Measurements from ENCODE around the gene ORM2. TPM values are rescaled to one million over a fixed set of nuclear protein-coding genes. Genes with fewer than 3 reads are reported as not detected.

Gene ORM2
- total RNA-seq, 1 experiment from 2014 or later: 0.59 TPM

GRCh38 chr9:114355821-114356220 is 26.2 kb downstream of the ORM2 start:
- RAD21 ChIA-PET (ENCODE audit: low non-redundant PET in 1 of 2, low total read pairs in 2 of 2, uncharacterized antibody in 2 of 2, unreplicated experiment in 2 of 2): interaction anchor here in 1 of 2 experiments (0.6 kb wide), 1 partner anchor 18 kb away, joined by 9 read pairs; no protein-coding TSS in a partner anchor
- no TSS peak for BruUV-seq (replicated peaks)
- CTCF ChIA-PET: no interaction called here
- Histone ChIP-seq H4K20me1 (ENCODE audit: insufficient read depth) (no peaks in the 10 kb centered on the region), H2AFZ (ENCODE audit: low read depth, low read length, poor library complexity, severe bottlenecking) (no peak overlapping the region), H3K36me3 (ENCODE audit: control insufficient read depth in 1 of 2, insufficient read depth in 2 of 2, low read length in 2 of 2) (no peaks in the 10 kb centered on the region; a peak in 1 of 4 replicates), H3K4me2 (ENCODE audit: low read length) (no peak overlapping the region), H3K9ac (ENCODE audit: low read length) (no peak overlapping the region), H3K9me3 (ENCODE audit: control insufficient read depth in 1 of 2, insufficient read depth in 1 of 2, low read depth in 1 of 2, low read length in 2 of 2) (no peaks in the 10 kb centered on the region), H3K9me2 (ENCODE audit: insufficient read depth) (no peaks in the 10 kb centered on the region), H3K27ac (ENCODE audit: low read depth, low read length) (no peak overlapping the region), H3K4me1 (ENCODE audit: control insufficient read depth in 1 of 2, insufficient read depth in 2 of 2, low read length in 2 of 2) (no peaks in the 10 kb centered on the region), H3K4me3 (replicated peaks in 1 of 2; ENCODE audit: low read depth in 1 of 2, low read length in 2 of 2) (no peak overlapping the region), H3K79me2 (ENCODE audit: insufficient read depth, low read length) (no peaks in the 10 kb centered on the region), H3K27me3 (ENCODE audit: insufficient read depth, low read length) (no peaks in the 10 kb centered on the region)
- TF ChIP-seq RAD21 (IDR thresholded peaks at IDR 0.05; ENCODE audit: low read depth): no peak
- no peak for TF ChIP-seq CTCF (IDR thresholded peaks at IDR 0.05 in 2 of 3, conservative IDR thresholded peaks at IDR 0.05 in 1 of 3; ENCODE audit: borderline replicate concordance in 1 of 3, insufficient read depth in 1 of 3, low read depth in 2 of 3, low read length in 2 of 3)
- TF ChIP-seq SP1 (IDR thresholded peaks at IDR 0.05; ENCODE audit: low read depth): no peak
- TF ChIP-seq ELF1 (IDR thresholded peaks at IDR 0.05; ENCODE audit: borderline replicate concordance, low read depth): no peak
- ATAC-seq (no peak), DNase-seq (ENCODE audit: low read depth, low spot score) (no peak)
- intact Hi-C loops (cut with micrococcal nuclease): no loop called here
- POLR2A ChIA-PET: no interaction called here

- ChIA-PET CTCF (no interaction called here), POLR2A (no interaction called here), RAD21 (ENCODE audit: low non-redundant PET in 1 of 2, low total read pairs in 2 of 2, uncharacterized antibody in 2 of 2, unreplicated experiment in 2 of 2) (no interaction called here)
- Histone ChIP-seq H3K27ac (ENCODE audit: low read depth, low read length) (no peak overlapping the region), H3K9me2 (ENCODE audit: insufficient read depth) (no peaks in the 10 kb centered on the region), H3K4me2 (ENCODE audit: low read length) (no peak overlapping the region), H3K4me3 (replicated peaks in 1 of 2; ENCODE audit: low read depth in 1 of 2, low read length in 2 of 2) (no peak overlapping the region), H4K20me1 (ENCODE audit: insufficient read depth) (no peaks in the 10 kb centered on the region), H3K27me3 (ENCODE audit: insufficient read depth, low read length) (no peaks in the 10 kb centered on the region), H3K4me1 (ENCODE audit: control insufficient read depth in 1 of 2, insufficient read depth in 2 of 2, low read length in 2 of 2) (no peaks in the 10 kb centered on the region), H2AFZ (ENCODE audit: low read depth, low read length, poor library complexity, severe bottlenecking) (no peak overlapping the region), H3K9me3 (ENCODE audit: control insufficient read depth in 1 of 2, insufficient read depth in 1 of 2, low read depth in 1 of 2, low read length in 2 of 2) (no peaks in the 10 kb centered on the region), H3K36me3 (ENCODE audit: control insufficient read depth in 1 of 2, insufficient read depth in 2 of 2, low read length in 2 of 2) (no peaks in the 10 kb centered on the region; a peak in 1 of 4 replicates), H3K79me2 (ENCODE audit: insufficient read depth, low read length) (no peaks in the 10 kb centered on the region), H3K9ac (ENCODE audit: low read length) (no peak overlapping the region)
- TF ChIP-seq TCF7L2 (IDR thresholded peaks at IDR 0.05; ENCODE audit: borderline replicate concordance, extremely low read depth, insufficient read depth, insufficient read length): no peak
- no peak for TF ChIP-seq SP1 (IDR thresholded peaks at IDR 0.05; ENCODE audit: low read depth)
- no peak for TF ChIP-seq MAX (IDR thresholded peaks at IDR 0.05)
- TF ChIP-seq ELF1 (IDR thresholded peaks at IDR 0.05; ENCODE audit: borderline replicate concordance, low read depth): no peak
- TF ChIP-seq ATF3 (IDR thresholded peaks at IDR 0.05): no peak
- TF ChIP-seq YY1 (IDR thresholded peaks at IDR 0.05; ENCODE audit: extremely low read depth, insufficient replicate concordance, low read depth, low read length): no peak
- no peak for TF ChIP-seq EZH2 (IDR thresholded peaks at IDR 0.05)
- no TSS peak for BruUV-seq (replicated peaks)
- no peak for ATAC-seq
- intact Hi-C loops (cut with micrococcal nuclease): no loop called here
- DNase-seq (ENCODE audit: low read depth, low spot score): no peak
Observed at GRCh38 chr9:114356792-114357191, 27.1 kb downstream of the ORM2 start.
